Natural killer cell (primary cell): ENCODE measurements around the gene DTNBP1. TPM values are rescaled to one million over a fixed set of nuclear protein-coding genes. Genes with fewer than 3 reads are reported as not detected.

Experiments
- ATAC-seq, 3 donors: fragments of 150-1000 bp in 2 of 3; fragments of 200-7000 bp in 1 of 3; cut with Tn5 transposase; 1 replicate in 1 of 3; 2 replicates in 2 of 3; pipeline ENCODE4 v1.10.0; 2021; ENCODE audit warnings: mild to moderate bottlenecking in 2 of 3, moderate library complexity in 2 of 3
- DNase-seq, 2 donors: peaks; one replicate each; pipeline versions ENCODE4 v3.0.0 to v3.0.0-alpha.2; 2013 to 2021; ENCODE audit warnings: mixed read lengths in 1 of 2
- H3K27ac ChIP-seq: one replicate; pipeline ENCODE4 v1.5.1; 2013; ENCODE audit warnings: mild to moderate bottlenecking, low read length
- H3K27me3 ChIP-seq: one replicate; pipeline ENCODE4 v1.6.1; 2013; ENCODE audit warnings: low read length; ENCODE audit not compliant: control insufficient read depth, insufficient read depth
- H3K36me3 ChIP-seq: one replicate; pipeline ENCODE4 v1.6.1; 2013; ENCODE audit warnings: low read length; ENCODE audit not compliant: control insufficient read depth, insufficient read depth
- H3K4me1 ChIP-seq: one replicate; pipeline ENCODE4 v1.6.1; 2013; ENCODE audit warnings: low read length; ENCODE audit not compliant: control insufficient read depth, insufficient read depth
- H3K4me3 ChIP-seq: one replicate; pipeline ENCODE4 v1.5.1; 2013; ENCODE audit warnings: low read length
- H3K9me3 ChIP-seq: one replicate; pipeline ENCODE4 v1.6.1; 2013; ENCODE audit warnings: low read length; ENCODE audit not compliant: control insufficient read depth, insufficient read depth
- H3K27ac Mint-ChIP-seq, 2 donors: one replicate each; pipeline ENCODE4 v1.8.0; 2022; ENCODE audit warnings: mild to moderate bottlenecking in 2 of 2, mixed read lengths in 2 of 2, moderate library complexity in 1 of 2
- H3K27me3 Mint-ChIP-seq, 2 donors: one replicate each; pipeline ENCODE4 v1.8.0; 2022; ENCODE audit warnings: low read depth in 2 of 2, mixed read lengths in 2 of 2
- H3K36me3 Mint-ChIP-seq: one replicate; pipeline ENCODE4 v1.8.0; 2022; ENCODE audit warnings: mixed read lengths
- H3K4me1 Mint-ChIP-seq, 2 donors: one replicate each; pipeline ENCODE4 v1.8.0; 2022; ENCODE audit warnings: mixed read lengths in 2 of 2
- H3K4me3 Mint-ChIP-seq: one replicate; pipeline ENCODE4 v1.8.0; 2022; ENCODE audit warnings: mild to moderate bottlenecking, moderate library complexity, mixed read lengths
- H3K9me3 Mint-ChIP-seq, 2 donors: one replicate each; pipeline ENCODE4 v1.8.0; 2022; ENCODE audit warnings: mixed read lengths in 2 of 2
- WGBS: methylation state at CpG from one replicate; pipeline ENCODE4 v1.1.7; 2013; ENCODE audit warnings: missing lambda C conversion rate; ENCODE audit not compliant: insufficient coverage; 5-methylcytosine and 5-hydroxymethylcytosine counted together
- intact Hi-C: fragments of 100-400 bp; cut with micrococcal nuclease; formaldehyde crosslinking; loops from one replicate; pipeline ENCODE4 v1.14.2; 2022
- total RNA-seq, 4 donors: library from RNA; stranded (reverse); fragments of 120-200 nt in 1 of 4; gene quantifications; one replicate each; pipeline versions ENCODE4 v1.2.3 to v1.2.4, GENCODE V29; 2013 to 2022
- TF ChIP-seq, protein P1 (sequence below): fragments of 200-600 bp; IDR thresholded peaks from one replicate; pipeline ENCODE4 v1.8.0; 2022; ENCODE audit warnings: antibody characterized with exemption

The DTNBP1 gene
- total RNA-seq, 3 donors from 2014 or later (not counting 1 experiment from before 2014, with no cell fraction given): 31.6 to 42.2 (median 38.4) TPM

DNA sequence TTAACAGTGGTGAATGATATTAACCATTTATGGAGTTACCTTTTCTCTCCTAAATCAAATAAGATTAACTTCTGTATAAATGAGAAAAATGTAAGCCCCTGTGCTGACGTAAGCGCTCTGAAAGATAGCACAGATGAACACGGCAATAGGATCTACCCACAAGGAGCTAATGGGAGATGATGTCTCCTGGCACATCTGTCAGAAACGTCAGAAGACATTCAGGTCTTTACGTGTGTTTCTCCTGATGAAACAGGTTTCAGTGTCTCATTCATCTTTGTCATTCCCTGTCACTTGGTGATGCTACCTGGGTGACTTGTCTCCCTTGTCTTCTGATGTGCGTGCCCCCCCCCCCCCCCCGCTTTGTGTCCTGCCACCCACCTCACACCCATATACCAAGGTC lies 189.7 kb downstream of the DTNBP1 start:
- H3K9me3 ChIP-seq: no peaks in the 10 kb centered on the region
- no peaks in the 10 kb centered on the region for H3K27me3 Mint-ChIP-seq
- peaks cover 27% of the 10 kb centered on the region for H3K36me3 ChIP-seq
- no peak overlapping the region for H3K4me3 ChIP-seq
- H3K27ac ChIP-seq: no peak overlapping the region
- H3K4me1 ChIP-seq: peaks cover 3% of the 10 kb centered on the region
- intact Hi-C loops: no loop called here
- no peaks in the 10 kb centered on the region for H3K9me3 Mint-ChIP-seq
- H3K4me1 Mint-ChIP-seq: peaks cover 53 to 55% of the 10 kb centered on the region in 2 donors
- TF ChIP-seq, protein P1, sequence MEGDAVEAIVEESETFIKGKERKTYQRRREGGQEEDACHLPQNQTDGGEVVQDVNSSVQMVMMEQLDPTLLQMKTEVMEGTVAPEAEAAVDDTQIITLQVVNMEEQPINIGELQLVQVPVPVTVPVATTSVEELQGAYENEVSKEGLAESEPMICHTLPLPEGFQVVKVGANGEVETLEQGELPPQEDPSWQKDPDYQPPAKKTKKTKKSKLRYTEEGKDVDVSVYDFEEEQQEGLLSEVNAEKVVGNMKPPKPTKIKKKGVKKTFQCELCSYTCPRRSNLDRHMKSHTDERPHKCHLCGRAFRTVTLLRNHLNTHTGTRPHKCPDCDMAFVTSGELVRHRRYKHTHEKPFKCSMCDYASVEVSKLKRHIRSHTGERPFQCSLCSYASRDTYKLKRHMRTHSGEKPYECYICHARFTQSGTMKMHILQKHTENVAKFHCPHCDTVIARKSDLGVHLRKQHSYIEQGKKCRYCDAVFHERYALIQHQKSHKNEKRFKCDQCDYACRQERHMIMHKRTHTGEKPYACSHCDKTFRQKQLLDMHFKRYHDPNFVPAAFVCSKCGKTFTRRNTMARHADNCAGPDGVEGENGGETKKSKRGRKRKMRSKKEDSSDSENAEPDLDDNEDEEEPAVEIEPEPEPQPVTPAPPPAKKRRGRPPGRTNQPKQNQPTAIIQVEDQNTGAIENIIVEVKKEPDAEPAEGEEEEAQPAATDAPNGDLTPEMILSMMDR: no peak
- peaks cover 7% of the 10 kb centered on the region for H3K36me3 Mint-ChIP-seq
- peak overlapping the region in 1 of 2 donors; percentile 62 for H3K27ac Mint-ChIP-seq
- ATAC-seq (no peak), DNase-seq (no peak)
- WGBS: 92% methylated on average over 5 of the region's 7 CpGs
- H3K4me3 Mint-ChIP-seq: no peak overlapping the region
- no peaks in the 10 kb centered on the region for H3K27me3 ChIP-seq
